Epithelial cell of esophagus (primary cell): ENCODE results near the gene PDZD8.
"Not testable (repeated sequence)": the region's sequence is repeated elsewhere in the genome, so short reads cannot be mapped to it uniquely, and the experiment has no call there.

Experiments used
- DNase-seq: peaks from one replicate; pipeline ENCODE4 v3.0.0; 2010; ENCODE audit warnings: low read depth
- H3K4me3 ChIP-seq: 2 replicates; pipeline ENCODE4 v1.5.1; 2011; ENCODE audit warnings: mild to moderate bottlenecking, low read length, control low read depth
- CTCF ChIP-seq: IDR thresholded peaks from 2 replicates; pipeline ENCODE4 v1.5.1; 2011; ENCODE audit warnings: low read depth, mild to moderate bottlenecking, low read length, control low read depth, inconsistent platforms; ENCODE audit not compliant: insufficient read depth; ENCODE audit errors: missing control alignments

PDZD8 gene

DNA sequence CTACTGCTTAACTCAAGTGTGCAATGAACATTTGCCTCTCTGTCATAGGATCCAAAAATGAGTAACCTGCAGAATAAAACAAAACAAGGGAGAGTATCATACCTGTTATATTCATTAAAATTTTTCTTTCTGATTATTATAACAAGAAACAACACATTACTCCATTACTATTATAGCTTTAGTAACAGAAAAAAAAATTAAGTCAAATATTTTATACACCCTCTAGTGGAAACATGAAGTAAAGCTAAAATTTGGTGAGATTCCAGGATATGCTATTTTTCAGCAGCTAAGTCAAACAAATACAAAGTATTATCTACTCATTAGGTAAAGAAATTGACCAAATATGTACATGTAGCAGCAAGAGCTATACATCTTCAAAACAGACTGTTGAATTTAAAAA is 56.3 kb downstream of the PDZD8 start:
- DNase-seq, result no peak
- peak; percentile 8 for TF ChIP-seq CTCF
- H3K4me3 ChIP-seq, result no peak overlapping the region

DNA sequence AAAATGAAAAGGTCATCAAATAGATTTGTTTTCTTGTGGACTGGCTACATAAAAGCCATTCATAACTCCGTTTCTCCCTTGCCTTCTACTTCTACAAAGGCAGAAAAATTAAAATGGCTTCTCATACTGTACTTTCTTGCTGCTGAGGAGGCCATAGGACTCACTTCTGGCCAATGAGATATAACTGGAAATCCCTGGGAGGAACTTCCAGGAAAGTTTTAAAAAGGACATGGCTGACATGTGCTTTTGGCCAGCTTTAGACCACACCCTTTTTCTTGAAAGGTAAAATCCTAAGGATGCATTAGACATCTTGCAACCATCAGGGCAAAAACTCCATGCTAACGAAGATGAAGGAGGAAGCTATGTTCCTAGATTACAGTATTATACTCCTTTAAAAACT is 58.5 kb downstream of the PDZD8 start:
- no peak overlapping the region for H3K4me3 ChIP-seq
- no peak for TF ChIP-seq CTCF
- DNase-seq, result no peak

DNA sequence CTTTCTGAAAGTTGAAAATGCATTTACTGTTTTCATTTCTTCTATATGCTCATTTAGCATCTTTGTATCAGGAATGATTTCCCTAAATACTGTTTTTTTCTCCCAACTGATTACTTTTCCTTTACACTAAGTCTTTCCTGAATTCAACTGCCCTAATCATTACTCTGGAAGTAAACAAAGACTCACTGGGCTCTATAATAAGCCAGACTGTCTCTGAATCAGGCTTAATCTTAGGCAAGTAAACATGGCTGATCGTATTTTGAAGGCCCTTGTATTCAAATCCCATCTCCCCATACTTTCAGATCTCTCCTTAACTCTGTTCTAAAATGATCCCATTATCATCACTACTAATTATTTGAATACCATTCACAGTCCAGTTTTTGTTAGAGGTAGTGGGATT is 61.6 kb downstream of the PDZD8 start:
- no peak for DNase-seq
- H3K4me3 ChIP-seq, result no peak overlapping the region
- no peak for TF ChIP-seq CTCF

GRCh38 chr10:117312430-117312829 is 62.8 kb downstream of the PDZD8 start:
- DNase-seq, result peak; percentile 2
- no peak for TF ChIP-seq CTCF
- H3K4me3 ChIP-seq, result no peak overlapping the region

DNA sequence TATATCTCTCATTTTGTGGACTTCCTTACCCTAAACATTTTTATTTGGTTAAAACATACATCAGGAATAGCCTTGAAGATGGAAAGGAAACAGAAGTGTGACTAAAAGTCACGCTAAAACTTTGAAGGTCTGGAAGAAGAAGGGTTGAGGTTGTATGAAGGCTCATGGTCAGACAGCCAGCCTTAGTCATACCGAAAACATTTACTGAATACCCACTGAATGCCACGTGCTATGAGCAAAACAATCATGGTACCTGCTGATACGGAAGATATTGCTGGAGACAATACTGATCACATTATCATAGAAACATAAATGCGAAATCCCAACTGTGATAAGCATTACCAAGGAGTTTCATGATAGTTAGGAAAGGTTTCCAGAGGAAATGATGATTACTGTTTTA is 64.0 kb downstream of the PDZD8 start:
- DNase-seq, result no peak
- TF ChIP-seq CTCF, result no peak
- H3K4me3 ChIP-seq, result no peak overlapping the region

DNA sequence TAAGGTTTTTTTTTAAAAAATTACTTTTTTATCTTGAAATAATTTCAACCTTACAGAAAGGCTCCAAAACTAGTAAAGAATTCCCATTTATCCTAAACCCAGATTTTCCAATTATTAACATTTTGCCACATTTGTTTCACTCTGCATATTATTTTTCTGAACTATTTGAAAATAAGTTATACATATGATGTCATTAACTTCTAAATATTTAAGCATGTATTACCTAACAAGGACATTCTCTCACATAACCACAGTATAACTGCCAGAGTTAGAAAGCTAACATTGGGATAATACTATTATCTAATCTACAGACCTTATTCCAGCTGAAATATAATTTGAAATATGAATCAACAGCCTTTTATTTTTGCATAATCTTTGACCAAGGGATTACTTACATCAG is 68.6 kb downstream of the PDZD8 start:
- TF ChIP-seq CTCF, result no peak
- H3K4me3 ChIP-seq, result no peak overlapping the region
- DNase-seq, result no peak

GRCh38 chr10:117303451-117303850 is 71.8 kb downstream of the PDZD8 start:
- DNase-seq, H3K4me3 ChIP-seq: not testable (repeated sequence)

DNA sequence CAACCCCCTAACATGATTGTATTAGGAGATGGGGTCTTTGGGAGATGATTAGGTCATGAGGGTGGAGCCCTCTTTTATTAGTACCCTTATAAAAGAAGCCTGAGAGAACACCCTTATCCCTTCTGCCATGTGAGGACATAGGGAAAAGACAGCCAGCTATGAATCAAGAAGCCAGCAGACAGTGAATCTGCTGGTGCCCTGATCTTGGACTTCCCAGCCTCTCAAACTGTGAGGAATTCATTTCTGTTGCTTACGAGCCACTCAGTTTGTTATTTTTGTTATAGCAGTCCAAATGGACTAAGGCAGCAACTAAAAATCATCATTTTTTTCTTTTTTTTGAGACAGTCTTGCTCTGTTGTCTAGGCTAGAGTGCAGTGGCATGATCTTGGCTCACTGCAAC is 74.6 kb downstream of the PDZD8 start:
- no peak overlapping the region for H3K4me3 ChIP-seq
- DNase-seq, result no peak
- no peak for TF ChIP-seq CTCF
